SU-DHL-6 (cell line): ENCODE results near the gene PLPP1.

Experiments used
- H2AFZ ChIP-seq: fragments of 200-600 bp; sonication (generic); 2 replicates; pipeline ENCODE4 v1.6.1; 2014; ENCODE audit warnings: low read depth, mild to moderate bottlenecking, moderate library complexity, mixed read lengths, antibody characterized with exemption, low read length; ENCODE audit not compliant: severe bottlenecking
- H3F3A ChIP-seq: fragments of 200-600 bp; shearing (Covaris generic); 2 replicates; pipeline ENCODE4 v1.6.0; 2016; ENCODE audit warnings: antibody characterized with exemption, mild to moderate bottlenecking; ENCODE audit not compliant: insufficient read depth
- H3K27ac ChIP-seq: fragments of 200-600 bp; sonication (generic); 2 replicates; pipeline ENCODE4 v1.5.1; 2016; ENCODE audit warnings: low read depth, mild to moderate bottlenecking, low read length, moderate library complexity, mixed read lengths
- H3K27me3 ChIP-seq: fragments of 200-600 bp; sonication (generic), shearing (Covaris generic); 2 replicates; pipeline ENCODE4 v1.6.0; 2014; ENCODE audit warnings: mild to moderate bottlenecking, low read length
- H3K36me3 ChIP-seq: fragments of 200-600 bp; sonication (generic); 2 replicates; pipeline ENCODE4 v1.6.1; 2014; ENCODE audit warnings: mild to moderate bottlenecking, low read length, mixed read lengths
- H3K4me2 ChIP-seq: fragments of 300-600, 200-600 bp; shearing (Covaris generic), sonication (generic); 2 replicates; pipeline ENCODE4 v1.6.0; 2014; ENCODE audit warnings: low read length, low read depth, mild to moderate bottlenecking; ENCODE audit not compliant: poor library complexity, severe bottlenecking
- H3K4me3 ChIP-seq: fragments of 200-600 bp; sonication (generic); 2 replicates; pipeline ENCODE4 v1.5.1; 2014; ENCODE audit warnings: antibody characterized with exemption, low read length, mild to moderate bottlenecking, mixed read lengths; ENCODE audit not compliant: insufficient read depth, poor library complexity, severe bottlenecking
- H3K79me2 ChIP-seq: fragments of 200-600 bp; sonication (generic); 2 replicates; pipeline ENCODE4 v1.6.1; 2014; ENCODE audit warnings: mild to moderate bottlenecking, low read length, moderate library complexity; ENCODE audit not compliant: insufficient read depth
- H3K9ac ChIP-seq: fragments of 200-600 bp; sonication (generic); 2 replicates; pipeline ENCODE4 v1.7.0; 2014; ENCODE audit warnings: mild to moderate bottlenecking, low read length
- H3K9me2 ChIP-seq: fragments of 200-600 bp; sonication (generic); replicated peaks from 2 replicates; pipeline ENCODE4 v1.6.1; 2014; ENCODE audit warnings: low read length; ENCODE audit not compliant: insufficient read depth
- H3K9me3 ChIP-seq: fragments of 200-600 bp; sonication (generic); 2 replicates; pipeline ENCODE4 v1.6.1; 2014; ENCODE audit warnings: low read length, mixed read lengths; ENCODE audit not compliant: insufficient read depth
- H4K20me1 ChIP-seq: fragments of 200-600 bp; sonication (generic); 2 replicates; pipeline ENCODE4 v1.6.1; 2014; ENCODE audit warnings: low read depth, mild to moderate bottlenecking, antibody characterized with exemption, low read length, moderate library complexity, mixed read lengths
- EZH2phosphoT487 ChIP-seq: fragments of 200-600 bp; sonication (generic), shearing (Covaris generic); conservative IDR thresholded peaks from 2 replicates; pipeline ENCODE4 v1.6.1; 2018; ENCODE audit warnings: mild to moderate bottlenecking, antibody characterized with exemption, low read length, moderate library complexity, mixed read lengths
- TF ChIP-seq, protein P1 (sequence below): fragments of 200-600 bp; sonication (generic); IDR thresholded peaks from one replicate; pipeline ENCODE4 v1.5.1; 2017; ENCODE audit warnings: antibody characterized with exemption, mild to moderate bottlenecking, low read length, moderate library complexity; ENCODE audit not compliant: insufficient read depth, poor library complexity, severe bottlenecking

PLPP1 gene

DNA sequence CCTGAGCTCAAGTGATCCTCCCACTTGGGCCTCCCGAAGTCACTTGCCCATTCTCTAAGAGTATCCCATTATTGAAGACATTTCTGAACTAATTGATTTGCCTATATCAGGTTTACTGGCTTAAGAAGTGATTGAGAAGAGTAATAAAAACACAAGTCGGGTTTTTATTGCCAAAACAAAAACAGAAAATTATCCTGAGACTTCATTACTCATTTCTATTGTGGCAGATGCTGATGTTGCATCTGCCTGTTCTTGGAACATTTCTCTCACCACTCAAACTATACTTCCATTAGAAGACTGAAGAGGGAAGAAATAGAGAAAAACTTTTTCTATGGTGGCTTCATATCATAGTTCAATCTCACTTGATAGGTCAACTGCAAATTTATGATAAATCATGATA, 41.9 kb upstream of the PLPP1 start:
- H3K36me3 ChIP-seq = no peaks in the 10 kb centered on the region
- no peaks in the 10 kb centered on the region for H3K9me2 ChIP-seq
- no peaks in the 10 kb centered on the region for H3F3A ChIP-seq
- H2AFZ ChIP-seq = no peak overlapping the region
- H4K20me1 ChIP-seq = no peaks in the 10 kb centered on the region
- TF ChIP-seq EZH2phosphoT487 = no peak
- TF ChIP-seq, protein P1, sequence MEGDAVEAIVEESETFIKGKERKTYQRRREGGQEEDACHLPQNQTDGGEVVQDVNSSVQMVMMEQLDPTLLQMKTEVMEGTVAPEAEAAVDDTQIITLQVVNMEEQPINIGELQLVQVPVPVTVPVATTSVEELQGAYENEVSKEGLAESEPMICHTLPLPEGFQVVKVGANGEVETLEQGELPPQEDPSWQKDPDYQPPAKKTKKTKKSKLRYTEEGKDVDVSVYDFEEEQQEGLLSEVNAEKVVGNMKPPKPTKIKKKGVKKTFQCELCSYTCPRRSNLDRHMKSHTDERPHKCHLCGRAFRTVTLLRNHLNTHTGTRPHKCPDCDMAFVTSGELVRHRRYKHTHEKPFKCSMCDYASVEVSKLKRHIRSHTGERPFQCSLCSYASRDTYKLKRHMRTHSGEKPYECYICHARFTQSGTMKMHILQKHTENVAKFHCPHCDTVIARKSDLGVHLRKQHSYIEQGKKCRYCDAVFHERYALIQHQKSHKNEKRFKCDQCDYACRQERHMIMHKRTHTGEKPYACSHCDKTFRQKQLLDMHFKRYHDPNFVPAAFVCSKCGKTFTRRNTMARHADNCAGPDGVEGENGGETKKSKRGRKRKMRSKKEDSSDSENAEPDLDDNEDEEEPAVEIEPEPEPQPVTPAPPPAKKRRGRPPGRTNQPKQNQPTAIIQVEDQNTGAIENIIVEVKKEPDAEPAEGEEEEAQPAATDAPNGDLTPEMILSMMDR = no peak
- no peak overlapping the region for H3K9ac ChIP-seq
- H3K9me3 ChIP-seq = no peaks in the 10 kb centered on the region
- no peak overlapping the region for H3K4me2 ChIP-seq
- no peaks in the 10 kb centered on the region for H3K79me2 ChIP-seq
- no peak overlapping the region for H3K27ac ChIP-seq
- H3K4me3 ChIP-seq = no peak overlapping the region
- H3K27me3 ChIP-seq = no peaks in the 10 kb centered on the region

DNA sequence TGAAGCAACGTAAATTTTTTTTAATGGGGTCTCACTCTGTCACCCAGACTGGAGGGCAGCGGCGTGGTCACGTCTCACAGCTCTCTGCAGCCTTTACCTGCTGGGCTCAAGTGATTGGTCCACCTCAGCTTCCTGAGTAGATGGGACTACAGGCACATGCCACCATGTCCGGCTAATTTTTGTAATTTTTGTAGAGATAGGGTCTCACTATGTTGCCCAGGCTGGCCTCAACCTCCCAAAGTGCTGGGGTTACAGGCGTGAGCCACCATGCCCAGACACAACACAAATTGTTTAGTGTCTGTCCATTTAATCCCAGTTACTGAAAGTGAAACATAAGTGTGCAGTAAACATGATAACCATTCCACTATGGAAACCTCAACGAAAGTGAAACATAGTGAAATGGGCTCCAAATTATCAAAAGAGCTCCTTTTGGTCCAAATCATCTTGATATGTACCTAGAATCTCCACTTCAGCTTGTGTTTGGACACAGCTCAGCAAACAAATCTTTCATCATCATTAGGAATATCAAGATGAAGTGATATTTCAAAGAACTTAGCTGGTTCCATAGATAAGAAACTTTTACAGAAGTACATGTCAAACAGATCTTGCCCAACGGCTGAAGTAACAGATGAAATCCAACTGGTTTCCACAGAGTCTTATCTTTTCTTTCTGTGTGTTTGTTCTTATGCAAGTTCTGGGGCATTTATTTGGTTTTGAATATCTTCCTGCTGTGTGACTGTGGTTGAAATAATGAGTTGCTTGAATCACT, 41.2 kb upstream of the PLPP1 start:
- Histone ChIP-seq H4K20me1 (no peaks in the 10 kb centered on the region), H3K4me3 (no peak overlapping the region), H3K9ac (no peak overlapping the region), H3K79me2 (no peaks in the 10 kb centered on the region), H3K36me3 (no peaks in the 10 kb centered on the region), H3K4me2 (no peak overlapping the region), H3K9me2 (no peaks in the 10 kb centered on the region), H3F3A (no peaks in the 10 kb centered on the region), H3K27me3 (no peaks in the 10 kb centered on the region), H3K27ac (no peak overlapping the region), H3K9me3 (no peaks in the 10 kb centered on the region), H2AFZ (no peak overlapping the region)
- TF ChIP-seq EZH2phosphoT487 = no peak
- TF ChIP-seq, protein P1 = no peak

DNA sequence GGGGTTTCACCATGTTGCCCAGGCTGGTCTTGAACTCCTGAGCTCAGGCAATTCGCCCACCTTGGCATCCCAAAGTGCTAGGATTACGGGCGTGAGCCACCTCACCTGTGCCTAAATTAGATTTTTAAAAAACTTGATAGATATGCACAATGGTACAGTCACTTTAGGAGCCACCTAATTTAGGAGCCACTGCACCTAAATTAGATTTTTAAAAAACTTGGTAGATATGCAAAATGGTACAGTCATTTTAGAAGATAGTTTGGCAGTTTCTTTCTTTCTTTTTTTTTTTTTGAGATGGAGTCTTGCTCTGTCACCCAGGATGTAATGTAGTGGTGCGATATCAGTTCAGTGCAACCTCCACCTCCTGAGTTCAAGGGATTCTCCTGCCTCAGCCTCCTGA, 37.8 kb upstream of the PLPP1 start:
- no peak overlapping the region for H3K27ac ChIP-seq
- no peaks in the 10 kb centered on the region for H3K79me2 ChIP-seq
- no peak overlapping the region for H3K4me3 ChIP-seq
- no peak overlapping the region for H3K9ac ChIP-seq
- no peak for TF ChIP-seq EZH2phosphoT487
- TF ChIP-seq, protein P1 = no peak
- no peak overlapping the region for H3K4me2 ChIP-seq
- no peaks in the 10 kb centered on the region for H3F3A ChIP-seq
- no peaks in the 10 kb centered on the region for H3K36me3 ChIP-seq
- H3K27me3 ChIP-seq = no peaks in the 10 kb centered on the region
- H4K20me1 ChIP-seq = no peaks in the 10 kb centered on the region
- H3K9me2 ChIP-seq = no peaks in the 10 kb centered on the region
- no peak overlapping the region for H2AFZ ChIP-seq
- H3K9me3 ChIP-seq = no peaks in the 10 kb centered on the region
